Lower leg skin (tissue), 4 donors: Measurements from ENCODE around the gene DCHS1. TPM values are rescaled to one million over a fixed set of nuclear protein-coding genes. Genes with fewer than 3 reads are reported as not detected.

Source experiments
- DNase-seq, 2 donors: peaks; one replicate each; pipeline ENCODE4 v3.0.0-alpha.2; 2019; ENCODE audit warnings: low spot score in 2 of 2
- H3K4me3 ChIP-seq: fragments of 200-600 bp; sonication (generic); 2 replicates; pipeline ENCODE4 v1.5.1; 2017; ENCODE audit warnings: mild to moderate bottlenecking, low read depth; ENCODE audit not compliant: poor library complexity, severe bottlenecking
- CTCF ChIP-seq, 3 donors: fragments of 450-650 bp; IDR thresholded peaks; one replicate each; pipeline ENCODE4 v1.5.1; 2016; ENCODE audit warnings: antibody characterized with exemption in 3 of 3, mild to moderate bottlenecking in 3 of 3, moderate library complexity in 2 of 3
- POLR2A ChIP-seq, 2 donors: fragments of 450-650 bp; IDR thresholded peaks; one replicate each; pipeline ENCODE4 v1.6.1; 2016 to 2017; ENCODE audit warnings: antibody characterized with exemption in 2 of 2, mild to moderate bottlenecking in 1 of 2, moderate library complexity in 1 of 2
- WGBS, 2 donors: methylation state at CpG; one replicate each; pipeline ENCODE4 v1.1.5; 2018; 5-methylcytosine and 5-hydroxymethylcytosine counted together
- intact Hi-C: fragments of 100-400 bp; cut with DNase I; formaldehyde crosslinking; loops from one replicate; pipeline ENCODE4 v1.15.0; 2023; ENCODE audit warnings: low total_unique reads
- total RNA-seq, 4 donors: library from RNA; depleted of rRNA; stranded (reverse); fragments of >200 nt; gene quantifications; one replicate each; pipeline ENCODE4 v1.1.0, GENCODE V29; 2016

DCHS1 gene
- total RNA-seq, 4 donors from 2014 or later, result 4.0 to 9.0 (median 5.4) TPM

DNA sequence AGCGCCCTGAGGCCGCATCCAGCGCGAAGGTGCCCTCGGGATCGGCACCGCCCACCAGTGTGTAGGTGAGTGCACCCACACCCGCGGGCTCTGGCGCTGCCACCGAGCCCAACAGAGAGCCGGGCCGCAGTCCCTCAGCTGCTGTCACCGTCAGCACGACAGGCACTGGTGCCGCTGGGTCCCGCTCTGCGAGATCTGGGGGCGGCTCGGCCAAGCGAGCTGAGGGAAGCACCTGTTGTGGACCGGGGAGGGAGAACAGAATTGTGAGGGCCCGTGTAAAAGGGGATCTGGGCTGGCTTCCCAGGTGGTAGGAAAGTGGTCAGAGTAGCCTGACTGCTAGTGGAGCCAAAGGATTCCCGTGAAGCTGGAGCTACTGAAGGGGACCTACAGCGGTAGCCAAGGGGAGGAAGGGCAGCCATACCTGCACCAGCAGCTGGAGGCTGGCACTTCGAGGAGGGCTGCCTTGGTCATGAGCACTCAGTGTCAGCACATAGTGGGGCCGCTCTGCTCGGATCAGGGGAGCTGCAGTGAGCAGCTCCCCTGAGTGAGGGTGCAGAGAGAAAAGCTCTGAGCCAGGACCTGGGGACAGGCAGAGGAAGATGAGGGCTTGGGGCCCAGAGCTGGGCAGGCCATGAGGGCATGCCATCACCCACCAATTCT is 24.8 kb downstream of the DCHS1 start:
- intact Hi-C loops, result no loop called here
- TF ChIP-seq POLR2A (IDR thresholded peaks at IDR 0.05) (no peak), CTCF (IDR thresholded peaks at IDR 0.05) (no peak)
- no peak overlapping the region for H3K4me3 ChIP-seq
- WGBS, 2 donors, result 57 to 64% methylated on average over 13 to 15 of the region's 28 CpGs
- DNase-seq, result peak in 1 of 2 donors; percentile 71

DNA sequence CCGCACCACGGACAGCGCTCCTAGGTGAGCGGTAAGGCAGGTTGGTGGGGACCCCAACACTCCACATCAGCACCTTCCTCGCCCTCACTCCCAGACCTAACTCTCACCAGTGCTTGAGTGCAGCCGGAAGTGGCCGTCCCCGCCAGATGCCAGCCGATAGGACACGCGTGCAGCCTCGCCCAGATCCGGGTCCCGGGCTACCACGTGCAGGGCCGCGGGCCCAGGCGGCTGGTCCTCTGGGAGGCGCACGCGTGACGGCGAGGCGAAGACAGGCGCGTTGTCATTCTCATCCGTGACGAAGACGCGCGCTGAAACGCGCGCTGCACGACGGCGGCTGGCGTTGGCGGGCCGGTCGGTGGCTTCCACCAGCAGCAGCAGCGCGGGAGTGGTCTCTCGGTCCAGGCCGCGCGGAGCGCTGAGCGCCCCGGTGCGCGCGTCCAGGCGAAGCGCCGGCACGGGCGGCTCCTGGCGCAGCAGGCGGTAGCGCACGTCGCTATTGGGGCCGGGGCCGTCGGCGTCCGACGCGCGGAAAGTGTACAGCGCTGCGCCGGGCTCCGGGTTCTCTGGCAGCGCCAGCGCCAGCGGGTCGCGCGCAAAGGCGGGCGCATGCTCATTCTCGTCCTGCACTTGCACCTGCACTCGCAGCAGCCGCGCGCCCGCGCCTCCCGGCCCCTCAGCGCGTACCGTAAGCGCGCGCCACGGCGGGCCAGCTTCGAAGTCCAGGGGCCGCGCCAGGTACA is 25.5 kb downstream of the DCHS1 start:
- H3K4me3 ChIP-seq, result no peak overlapping the region
- 68 to 75% methylated on average over 76 to 83 of the region's 102 CpGs for WGBS, 2 donors
- intact Hi-C loops, result no loop called here
- peak in 1 of 2 donors; percentile 82 for DNase-seq
- no peak for TF ChIP-seq POLR2A (IDR thresholded peaks at IDR 0.05)

GRCh38 chr11:6629573-6629891 is 26.1 kb downstream of the DCHS1 start:
- TF ChIP-seq CTCF (IDR thresholded peaks at IDR 0.05) (no peak), POLR2A (IDR thresholded peaks at IDR 0.05) (no peak)
- DNase-seq, result peak in 1 of 2 donors; percentile 72
- intact Hi-C loops, result no loop called here
- 91 to 92% methylated on average over 20 to 24 of the region's 24 CpGs for WGBS, 2 donors
- H3K4me3 ChIP-seq, result no peak overlapping the region

- 98 to 100% methylated on average over 4 of the region's 4 CpGs for WGBS, 2 donors
- H3K4me3 ChIP-seq, result no peak overlapping the region
- no peak for DNase-seq
- TF ChIP-seq CTCF (IDR thresholded peaks at IDR 0.05), result no peak
- no peak for TF ChIP-seq POLR2A (IDR thresholded peaks at IDR 0.05)
- intact Hi-C loops, result no loop called here
Measured at GRCh38 chr11:6628526-6628925, 27.1 kb downstream of the DCHS1 start.

GRCh38 chr11:6627762-6628241 is 27.8 kb downstream of the DCHS1 start:
- WGBS, 2 donors, result 69 to 71% methylated on average over 2 of the region's 2 CpGs
- no peak for TF ChIP-seq POLR2A (IDR thresholded peaks at IDR 0.05)
- no peak for TF ChIP-seq CTCF (IDR thresholded peaks at IDR 0.05)
- intact Hi-C loops, result no loop called here
- H3K4me3 ChIP-seq, result no peak overlapping the region
- no peak for DNase-seq

DNA sequence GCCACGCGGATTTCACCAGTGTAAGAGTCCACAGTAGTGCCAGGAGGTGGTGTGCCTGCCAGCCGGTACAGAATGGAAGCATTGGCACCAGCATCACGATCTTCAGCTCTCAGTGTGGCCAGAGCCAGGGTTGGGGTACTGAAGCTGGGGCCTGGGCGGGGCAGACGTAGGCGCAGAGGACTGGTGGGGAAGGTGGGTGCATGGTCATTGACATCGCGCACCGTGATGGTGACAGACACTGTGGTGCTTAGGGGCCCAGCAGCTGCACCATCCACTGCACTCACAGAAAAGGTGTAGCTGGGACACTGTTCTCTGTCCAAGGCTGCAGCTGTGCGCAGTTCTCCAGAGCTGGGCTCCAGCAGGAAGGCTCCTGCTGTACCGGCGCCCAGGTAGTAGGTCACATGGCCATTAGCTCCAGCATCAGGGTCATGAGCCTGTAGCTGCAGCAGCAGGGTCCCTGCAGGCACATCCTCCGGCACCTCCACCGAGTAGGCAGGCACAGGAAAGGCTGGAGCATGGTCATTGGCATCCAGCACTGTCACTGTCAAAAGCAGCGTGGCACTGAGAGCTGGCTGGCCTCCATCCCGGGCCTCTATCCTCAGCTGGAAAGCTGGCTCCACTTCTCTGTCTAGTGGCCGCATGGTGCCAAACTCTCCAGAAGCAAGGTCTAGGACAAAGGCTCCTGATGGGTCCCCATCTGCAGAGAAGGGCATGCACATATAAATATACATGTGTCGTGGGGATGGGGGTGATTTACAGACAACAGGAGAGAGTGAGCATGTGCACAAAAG is 28.4 kb downstream of the DCHS1 start:
- 79 to 86% methylated on average over 19 of the region's 19 CpGs for WGBS, 2 donors
- TF ChIP-seq POLR2A (IDR thresholded peaks at IDR 0.05) (no peak), CTCF (IDR thresholded peaks at IDR 0.05) (no peak)
- intact Hi-C loops, result no loop called here
- peak in 1 of 2 donors; percentile 76 for DNase-seq
- no peak overlapping the region for H3K4me3 ChIP-seq
